CD14-positive monocyte (primary cell): ENCODE measurements around the gene FEM1C. TPM values are rescaled to one million over a fixed set of nuclear protein-coding genes. Genes with fewer than 3 reads are reported as not detected.

ENCODE experiments used
- DNase-seq, 3 donors: peaks; one replicate each; pipeline ENCODE4 v3.0.0-alpha.2; 2011 to 2022
- H2AFZ ChIP-seq: 2 replicates; pipeline ENCODE4 v1.6.0; 2012; ENCODE audit warnings: mild to moderate bottlenecking, low read depth, low read length, inconsistent platforms; ENCODE audit not compliant: insufficient read depth, poor library complexity, severe bottlenecking
- H3K27ac ChIP-seq, 2 donors: 1 replicate in 1 of 2; 2 replicates in 1 of 2; pipeline ENCODE4 v1.5.1; 2012 to 2013; ENCODE audit warnings: low read length in 2 of 2, control low read depth in 1 of 2, inconsistent platforms in 1 of 2, low read depth in 1 of 2, mild to moderate bottlenecking in 1 of 2
- H3K27me3 ChIP-seq, 2 donors: one replicate each; pipeline versions ENCODE4 v1.6.0 to v1.6.1; 2011 to 2013; ENCODE audit warnings: low read length in 2 of 2; ENCODE audit not compliant: control insufficient read depth in 2 of 2, insufficient read depth in 2 of 2
- H3K36me3 ChIP-seq, 2 donors: replicated peaks in 1 of 2; 1 replicate in 1 of 2; 2 replicates in 1 of 2; pipeline versions ENCODE4 v1.5.1 to v1.6.1; 2012 to 2013; ENCODE audit warnings: low read length in 2 of 2, control low read depth in 1 of 2, inconsistent platforms in 1 of 2, mild to moderate bottlenecking in 1 of 2; ENCODE audit not compliant: insufficient read depth in 2 of 2, control insufficient read depth in 1 of 2
- H3K4me1 ChIP-seq, 2 donors: 1 replicate in 1 of 2; 2 replicates in 1 of 2; pipeline versions ENCODE4 v1.5.1 to v1.6.1; 2012 to 2013; ENCODE audit warnings: low read length in 2 of 2, control low read depth in 1 of 2, inconsistent platforms in 1 of 2, mild to moderate bottlenecking in 1 of 2, moderate library complexity in 1 of 2; ENCODE audit not compliant: insufficient read depth in 2 of 2, control insufficient read depth in 1 of 2
- H3K4me2 ChIP-seq: replicated peaks from 2 replicates; pipeline ENCODE3; 2012; ENCODE audit warnings: low read length, moderate library complexity, mild to moderate bottlenecking; ENCODE audit not compliant: poor library complexity, severe bottlenecking; ENCODE audit errors: extremely low read depth
- H3K4me3 ChIP-seq, 3 experiments: fragments of 200-600 bp in 1 of 3; sonication (generic) in 1 of 3; replicated peaks in 1 of 3; 1 replicate in 2 of 3; 2 replicates in 1 of 3; pipeline ENCODE4 v1.5.1; 2011 to 2013; ENCODE audit warnings: low read length in 3 of 3, mild to moderate bottlenecking in 3 of 3, control low read depth in 2 of 3, low read depth in 2 of 3, inconsistent platforms in 1 of 3, moderate library complexity in 1 of 3
- H3K79me2 ChIP-seq: 2 replicates; pipeline ENCODE4 v1.6.0; 2012; ENCODE audit warnings: mild to moderate bottlenecking, control low read depth, inconsistent platforms, low read length, moderate library complexity; ENCODE audit not compliant: insufficient read depth
- H3K9ac ChIP-seq: 2 replicates; pipeline ENCODE4 v1.6.0; 2017; ENCODE audit warnings: low read length, mild to moderate bottlenecking; ENCODE audit not compliant: insufficient read depth, poor library complexity, severe bottlenecking
- H3K9me3 ChIP-seq, 2 donors: replicated peaks in 1 of 2; 1 replicate in 1 of 2; 2 replicates in 1 of 2; pipeline versions ENCODE4 v1.5.1 to v1.6.1; 2012 to 2013; ENCODE audit warnings: low read length in 2 of 2, control low read depth in 1 of 2; ENCODE audit not compliant: control insufficient read depth in 1 of 2, insufficient read depth in 1 of 2
- H4K20me1 ChIP-seq: 2 replicates; pipeline ENCODE4 v1.6.0; 2012; ENCODE audit warnings: mild to moderate bottlenecking, low read length, control low read depth, moderate library complexity; ENCODE audit not compliant: insufficient read depth
- H3K27ac Mint-ChIP-seq, 7 donors: one replicate each; pipeline ENCODE4 v1.8.0; 2020; ENCODE audit warnings: mild to moderate bottlenecking in 7 of 7, mixed read lengths in 7 of 7, moderate library complexity in 6 of 7, inconsistent platforms in 2 of 7
- H3K27me3 Mint-ChIP-seq, 3 donors: one replicate each; pipeline ENCODE4 v1.8.0; 2021 to 2022; ENCODE audit warnings: low read depth in 3 of 3, mild to moderate bottlenecking in 3 of 3, mixed read lengths in 3 of 3, moderate library complexity in 3 of 3, inconsistent platforms in 1 of 3
- H3K36me3 Mint-ChIP-seq, 2 donors: one replicate each; pipeline ENCODE4 v1.8.0; 2020; ENCODE audit warnings: mixed read lengths in 2 of 2, inconsistent platforms in 1 of 2, mild to moderate bottlenecking in 1 of 2
- H3K4me1 Mint-ChIP-seq: one replicate; pipeline ENCODE4 v1.8.0; 2020; ENCODE audit warnings: mild to moderate bottlenecking, mixed read lengths
- H3K4me3 Mint-ChIP-seq, 2 donors: one replicate each; pipeline ENCODE4 v1.8.0; 2020; ENCODE audit warnings: mild to moderate bottlenecking in 2 of 2, mixed read lengths in 2 of 2, moderate library complexity in 1 of 2
- H3K9me3 Mint-ChIP-seq, 7 donors: one replicate each; pipeline ENCODE4 v1.8.0; 2020 to 2022; ENCODE audit warnings: mixed read lengths in 7 of 7, mild to moderate bottlenecking in 6 of 7, moderate library complexity in 6 of 7, inconsistent platforms in 2 of 7
- CTCF ChIP-seq: fragments of 200-600 bp; IDR thresholded peaks from one replicate; pipeline ENCODE4 v1.8.0; 2022; ENCODE audit warnings: antibody characterized with exemption, mild to moderate bottlenecking
- WGBS: methylation state at CpG from one replicate; pipeline ENCODE4 v1.1.5; 2013; ENCODE audit warnings: missing lambda C conversion rate; ENCODE audit not compliant: insufficient coverage; 5-methylcytosine and 5-hydroxymethylcytosine counted together
- intact Hi-C, 2 donors: fragments of 100-400 bp; cut with micrococcal nuclease; formaldehyde crosslinking; loops; one replicate each; pipeline versions ENCODE4 v1.15.0 to v1.15.1; 2023
- polyA plus RNA-seq, 3 donors: library from polyadenylated mRNA; depleted of rRNA in 1 of 3; unstranded in 2 of 3; stranded (reverse) in 1 of 3; fragments of 300-500 nt in 2 of 3; fragments of >200 nt in 1 of 3; fragmentation: Illumina TruSeq in 2 of 3; gene quantifications; 1 replicate in 2 of 3; 2 replicates in 1 of 3; pipeline ENCODE4 v1.2.3, GENCODE V29; 2012 to 2021

FEM1C gene
- polyA plus RNA-seq, 3 donors = 2.5 to 18.2 (median 2.6) TPM

- peaks cover 58% of the 10 kb centered on the region for H3K4me1 Mint-ChIP-seq
- peaks cover 37 to 49% of the 10 kb centered on the region in 2 donors for H3K36me3 Mint-ChIP-seq
- intact Hi-C loops = loop anchor here in 1 of 2 donors (5.0 to 10.0 kb wide), 2 partner anchors 62 to 81 kb away; partner anchors contain the start of gene TICAM2
- DNase-seq = peak; percentile 13 to 55 (median 47)
- Histone ChIP-seq H2AFZ (no peak overlapping the region), H3K9ac (peak overlapping the region; percentile 100), H3K27ac (peak overlapping the region; percentile 55 to 97), H3K27me3 (no peaks in the 10 kb centered on the region), H3K36me3 (peaks cover 12 to 31% of the 10 kb centered on the region in 2 donors), H4K20me1 (peaks cover 59% of the 10 kb centered on the region), H3K79me2 (peaks cover 62% of the 10 kb centered on the region), H3K4me1 (peaks cover 31 to 59% of the 10 kb centered on the region in 2 donors), H3K9me3 (peaks cover 0 to 5% of the 10 kb centered on the region in 2 donors), H3K4me2 (peak overlapping the region; percentile 81), H3K4me3 (peak overlapping the region; percentile 61 to 96 (median 77))
- TF ChIP-seq CTCF = no peak
- no peaks in the 10 kb centered on the region for H3K27me3 Mint-ChIP-seq
- peak overlapping the region; percentile 92 to 95 for H3K4me3 Mint-ChIP-seq
- peaks cover 1 to 11% (median 8%) of the 10 kb centered on the region in 7 donors for H3K9me3 Mint-ChIP-seq
- WGBS = 93% methylated on average over 4 of the region's 10 CpGs
- peak overlapping the region; percentile 94 to 99 (median 98) for H3K27ac Mint-ChIP-seq
Measured at GRCh38 chr5:115542651-115543364, 1.8 kb downstream of the FEM1C start.

DNA sequence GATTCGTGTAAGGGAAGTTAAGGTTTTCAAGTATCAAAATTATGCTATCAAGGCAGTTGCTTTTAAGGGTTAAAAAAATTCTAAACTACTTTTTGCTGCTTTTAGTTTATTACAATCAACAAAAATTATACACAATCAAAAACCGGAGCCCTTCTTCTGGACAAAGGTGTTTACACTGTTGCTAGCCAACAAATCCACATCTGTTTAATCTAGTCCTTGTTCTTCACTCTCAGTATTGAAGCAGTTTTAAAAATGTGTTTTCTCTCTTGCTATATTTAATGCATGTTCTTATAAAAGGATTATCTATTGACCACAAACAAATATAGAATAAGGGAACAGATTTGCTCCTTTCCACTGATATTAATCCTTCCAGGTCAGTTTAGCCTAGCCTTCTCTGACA lies 2.5 kb downstream of the FEM1C start:
- H3K27ac ChIP-seq = peak overlapping the region in 1 of 2 donors; percentile 97
- no peak for TF ChIP-seq CTCF
- peaks cover 31 to 67% of the 10 kb centered on the region in 2 donors for H3K4me1 ChIP-seq
- peaks cover 69% of the 10 kb centered on the region for H3K79me2 ChIP-seq
- no peak for DNase-seq
- intact Hi-C loops = loop anchor here in 1 of 2 donors (5.0 to 10.0 kb wide), 2 partner anchors 63 to 80 kb away; partner anchors contain the start of gene TICAM2
- H3K27me3 Mint-ChIP-seq = no peaks in the 10 kb centered on the region
- peaks cover 1 to 11% (median 7%) of the 10 kb centered on the region in 7 donors for H3K9me3 Mint-ChIP-seq
- no CpG with 5 or more reads among the region's 2 CpGs for WGBS
- peaks cover 44 to 56% of the 10 kb centered on the region in 2 donors for H3K36me3 Mint-ChIP-seq
- peak overlapping the region; percentile 61 to 96 (median 77) for H3K4me3 ChIP-seq
- no peaks in the 10 kb centered on the region for H3K27me3 ChIP-seq
- peaks cover 0 to 5% of the 10 kb centered on the region in 2 donors for H3K9me3 ChIP-seq
- H2AFZ ChIP-seq = no peak overlapping the region
- peaks cover 66% of the 10 kb centered on the region for H4K20me1 ChIP-seq
- peak overlapping the region; percentile 69 to 99 (median 94) for H3K27ac Mint-ChIP-seq
- peaks cover 64% of the 10 kb centered on the region for H3K4me1 Mint-ChIP-seq
- H3K4me2 ChIP-seq = peak overlapping the region; percentile 81
- H3K36me3 ChIP-seq = peaks cover 12 to 35% of the 10 kb centered on the region in 2 donors
- H3K9ac ChIP-seq = peak overlapping the region; percentile 31
- H3K4me3 Mint-ChIP-seq = peak overlapping the region; percentile 92 to 95
